ENCODE measurements around the gene HTT.
A peak's percentile ranks its signal among the peaks of the same experiment; 100 is the strongest.

HTT gene

DNA sequence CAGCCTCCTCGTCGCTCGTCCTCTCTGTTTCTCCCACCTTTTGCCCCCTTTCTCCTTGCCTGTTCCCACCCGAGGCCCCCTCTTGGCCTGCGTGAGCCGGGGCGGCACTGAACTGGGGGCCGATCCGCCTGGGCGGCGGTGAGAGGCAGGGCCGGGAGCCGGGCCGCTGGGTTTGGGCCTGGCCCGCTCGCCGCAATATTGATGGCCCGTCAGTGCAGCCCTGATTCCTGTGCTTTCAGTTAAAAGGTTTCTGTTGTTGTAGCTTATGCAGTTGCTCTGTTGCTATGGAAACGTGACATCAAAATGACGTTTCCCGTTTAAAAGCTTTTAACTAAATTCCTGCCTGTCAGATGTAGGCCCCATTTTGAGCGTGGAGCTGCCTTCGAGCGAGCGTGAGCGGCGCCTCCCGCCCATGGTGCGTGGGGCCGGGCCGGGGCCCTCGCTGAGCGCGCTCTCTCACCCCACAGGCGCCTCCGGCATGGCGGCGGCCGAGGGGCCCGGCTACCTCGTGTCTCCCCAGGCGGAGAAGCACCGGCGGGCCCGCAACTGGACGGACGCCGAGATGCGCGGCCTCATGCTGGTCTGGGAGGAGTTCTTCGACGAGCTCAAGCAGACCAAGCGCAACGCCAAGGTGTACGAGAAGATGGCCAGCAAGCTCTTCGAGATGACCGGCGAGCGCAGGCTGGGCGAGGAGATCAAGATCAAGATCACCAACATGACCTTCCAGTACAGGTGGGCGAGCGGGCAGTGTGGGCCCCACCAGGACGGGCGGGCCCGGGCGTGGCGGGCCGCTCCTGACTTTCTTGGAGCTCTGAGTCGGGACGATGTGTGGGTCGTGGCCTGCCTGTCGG, 174.6 kb downstream of the HTT start, which contains the start of gene MSANTD1:
Gene MSANTD1, plus strand, starts transcription at position 349 of the 851 bp plus-strand sequence. Its CDS starts 64 bp downstream, at position 413.
- TF ChIP-seq, protein P1, sequence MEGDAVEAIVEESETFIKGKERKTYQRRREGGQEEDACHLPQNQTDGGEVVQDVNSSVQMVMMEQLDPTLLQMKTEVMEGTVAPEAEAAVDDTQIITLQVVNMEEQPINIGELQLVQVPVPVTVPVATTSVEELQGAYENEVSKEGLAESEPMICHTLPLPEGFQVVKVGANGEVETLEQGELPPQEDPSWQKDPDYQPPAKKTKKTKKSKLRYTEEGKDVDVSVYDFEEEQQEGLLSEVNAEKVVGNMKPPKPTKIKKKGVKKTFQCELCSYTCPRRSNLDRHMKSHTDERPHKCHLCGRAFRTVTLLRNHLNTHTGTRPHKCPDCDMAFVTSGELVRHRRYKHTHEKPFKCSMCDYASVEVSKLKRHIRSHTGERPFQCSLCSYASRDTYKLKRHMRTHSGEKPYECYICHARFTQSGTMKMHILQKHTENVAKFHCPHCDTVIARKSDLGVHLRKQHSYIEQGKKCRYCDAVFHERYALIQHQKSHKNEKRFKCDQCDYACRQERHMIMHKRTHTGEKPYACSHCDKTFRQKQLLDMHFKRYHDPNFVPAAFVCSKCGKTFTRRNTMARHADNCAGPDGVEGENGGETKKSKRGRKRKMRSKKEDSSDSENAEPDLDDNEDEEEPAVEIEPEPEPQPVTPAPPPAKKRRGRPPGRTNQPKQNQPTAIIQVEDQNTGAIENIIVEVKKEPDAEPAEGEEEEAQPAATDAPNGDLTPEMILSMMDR (conservative IDR thresholded peaks at IDR 0.05; ENCODE audit: control insufficient read depth, insufficient read depth, low read depth, low read length) = no peak
- H3K4me3 ChIP-seq (ENCODE audit: control insufficient read depth, low read depth, low read length) = no peak within 1 kb of the TSS
- DNase-seq (ENCODE audit: low read depth) = peak; percentile 51

DNA sequence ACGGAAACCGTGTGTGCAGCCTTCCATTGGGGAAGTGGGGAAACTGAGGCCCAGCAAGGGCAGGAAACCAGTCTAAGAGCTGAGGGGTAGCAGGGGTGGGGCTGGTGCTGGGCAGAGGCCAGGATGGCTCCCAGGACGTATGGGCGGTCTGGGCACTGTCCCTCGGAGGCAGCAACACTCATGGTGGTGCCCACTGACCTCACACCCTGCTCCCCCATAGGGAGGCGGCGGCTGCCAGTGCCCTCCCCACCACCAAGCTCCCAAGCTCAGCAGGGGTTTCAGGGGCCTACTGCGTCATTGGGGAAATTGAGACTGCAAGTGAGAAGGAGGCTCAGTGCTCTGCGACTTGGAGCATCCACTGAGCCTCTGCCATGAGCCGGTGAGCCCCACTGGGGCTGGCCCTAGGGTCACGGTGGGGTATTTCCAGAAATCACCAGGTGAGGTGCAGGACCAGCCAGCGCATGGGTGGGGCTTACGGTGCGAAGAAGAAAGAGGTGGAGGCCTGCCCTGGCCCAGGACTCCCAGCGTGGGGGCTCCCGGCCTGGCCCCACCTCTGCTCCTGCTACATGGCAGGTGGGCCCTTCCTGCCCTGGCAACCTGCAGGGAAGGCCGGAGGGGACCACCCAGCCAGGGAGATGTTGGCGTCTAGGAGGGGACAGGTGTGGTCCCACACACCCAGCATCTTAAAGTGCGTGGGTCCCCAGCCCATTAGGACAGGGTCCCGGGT, 175.4 kb downstream of the HTT start:
- TF ChIP-seq, protein P1 (conservative IDR thresholded peaks at IDR 0.05; ENCODE audit: control insufficient read depth, insufficient read depth, low read depth, low read length) = no peak
- H3K4me3 ChIP-seq (ENCODE audit: control insufficient read depth, low read depth, low read length) = no peak overlapping the region
- DNase-seq (ENCODE audit: low read depth) = no peak

DNA sequence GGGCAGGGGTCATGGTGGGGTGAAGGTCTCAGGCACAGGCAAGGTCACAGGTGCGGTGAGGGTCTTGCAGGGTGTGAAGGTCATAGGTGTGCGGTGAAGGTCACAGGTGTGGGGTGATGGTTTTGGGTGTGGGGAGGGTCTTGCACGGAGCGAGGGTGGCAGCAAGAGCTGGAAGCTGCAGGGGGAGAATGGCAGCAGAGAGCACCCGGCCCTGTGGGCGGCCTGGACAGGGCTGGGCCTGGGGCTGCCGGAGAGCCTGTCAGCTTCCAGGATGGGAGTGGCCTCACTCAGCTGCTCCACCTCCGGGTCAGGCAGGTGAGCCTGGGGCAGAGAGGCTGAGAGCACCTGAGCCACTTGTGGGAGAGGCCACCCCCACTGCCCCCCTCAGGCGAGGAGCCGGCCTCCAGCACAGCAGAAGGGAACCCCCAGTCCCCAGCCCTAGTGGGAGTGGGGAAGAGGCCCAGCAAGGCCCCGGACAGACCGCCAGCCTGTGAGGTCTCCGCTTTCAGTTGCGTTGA, 176.0 kb downstream of the HTT start:
- TF ChIP-seq, protein P1 (conservative IDR thresholded peaks at IDR 0.05; ENCODE audit: control insufficient read depth, insufficient read depth, low read depth, low read length) = no peak
- no peak overlapping the region for H3K4me3 ChIP-seq (ENCODE audit: control insufficient read depth, low read depth, low read length)
- no peak for DNase-seq (ENCODE audit: low read depth)

DNA sequence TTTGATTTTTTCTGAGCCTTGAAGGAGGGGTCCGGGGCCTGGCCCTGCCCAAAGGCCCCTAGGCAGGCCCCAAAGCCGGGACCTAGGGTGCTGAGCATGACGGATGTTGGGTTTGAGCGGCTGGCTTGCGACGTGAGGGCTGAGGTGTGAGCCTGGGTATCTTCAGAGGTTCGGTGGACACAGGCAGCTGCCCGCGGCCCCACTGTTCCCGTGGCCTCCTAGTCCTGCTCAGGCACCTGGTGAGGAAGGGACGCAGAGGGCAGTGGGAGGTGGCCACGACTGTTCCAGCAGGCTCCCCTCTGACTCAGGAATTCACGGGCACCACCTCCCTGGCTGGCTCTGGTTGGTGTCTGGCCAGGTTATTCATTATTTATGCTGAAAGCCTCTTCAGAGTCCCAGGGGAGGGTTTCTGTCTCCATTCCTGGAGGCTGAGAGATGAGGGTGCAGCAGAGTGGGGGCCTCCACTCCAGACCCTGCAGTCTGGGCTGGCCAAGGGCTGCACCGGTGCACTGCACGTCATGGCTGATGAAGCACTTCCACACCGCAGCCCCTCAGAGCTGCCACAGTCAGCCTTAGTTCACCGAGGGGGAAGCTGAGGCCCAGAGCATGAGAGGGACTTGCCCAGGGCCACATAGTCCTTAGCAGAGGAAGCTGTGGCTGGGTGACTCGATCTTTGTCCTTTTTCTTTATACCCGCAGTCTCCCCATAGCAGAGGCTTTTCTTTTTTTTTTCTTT, 176.6 kb downstream of the HTT start:
- TF ChIP-seq, protein P1 (conservative IDR thresholded peaks at IDR 0.05; ENCODE audit: control insufficient read depth, insufficient read depth, low read depth, low read length) = no peak
- DNase-seq (ENCODE audit: low read depth) = no peak
- no peak overlapping the region for H3K4me3 ChIP-seq (ENCODE audit: control insufficient read depth, low read depth, low read length)

DNA sequence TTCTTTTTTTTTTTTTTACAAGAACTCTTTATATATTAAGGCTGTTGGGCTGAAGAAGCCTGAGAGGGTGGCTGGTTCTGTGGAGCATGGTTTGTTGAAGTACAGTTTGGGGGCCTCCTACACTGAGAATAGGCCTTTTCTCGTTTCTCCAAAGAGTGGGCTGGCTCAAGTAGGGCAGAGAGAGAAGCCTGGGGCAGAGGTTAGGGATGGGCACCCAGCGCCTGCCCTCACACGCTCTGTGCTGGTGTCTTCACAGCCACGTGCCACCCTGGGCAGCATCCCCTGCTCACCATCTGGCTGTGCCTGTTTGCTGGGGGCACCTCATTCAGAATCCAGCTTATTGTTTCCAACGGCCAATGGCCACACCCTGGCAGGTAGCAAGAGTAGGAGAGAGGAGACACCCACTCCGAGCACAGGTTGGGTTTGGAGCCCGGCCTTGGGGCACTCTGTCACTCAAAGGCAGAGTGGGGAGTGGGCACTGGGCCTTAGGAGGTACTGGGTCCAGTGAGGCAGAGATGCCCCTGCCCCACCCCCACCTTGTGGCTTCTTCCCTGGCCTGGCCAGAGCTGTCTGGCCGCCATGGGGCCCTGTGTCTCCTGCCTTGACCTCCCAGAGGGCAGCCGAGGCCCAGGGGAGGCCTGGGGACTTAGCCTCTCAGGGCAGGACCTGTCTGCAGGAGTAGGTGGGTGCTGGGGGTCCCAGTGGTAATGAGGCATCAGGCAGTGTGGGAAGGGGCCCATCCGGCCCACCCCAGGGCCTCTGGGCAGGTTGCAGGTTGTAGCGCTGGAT, 177.4 kb downstream of the HTT start:
- TF ChIP-seq, protein P1 (conservative IDR thresholded peaks at IDR 0.05; ENCODE audit: control insufficient read depth, insufficient read depth, low read depth, low read length) = no peak
- no peak for DNase-seq (ENCODE audit: low read depth)
- no peak overlapping the region for H3K4me3 ChIP-seq (ENCODE audit: control insufficient read depth, low read depth, low read length)

DNA sequence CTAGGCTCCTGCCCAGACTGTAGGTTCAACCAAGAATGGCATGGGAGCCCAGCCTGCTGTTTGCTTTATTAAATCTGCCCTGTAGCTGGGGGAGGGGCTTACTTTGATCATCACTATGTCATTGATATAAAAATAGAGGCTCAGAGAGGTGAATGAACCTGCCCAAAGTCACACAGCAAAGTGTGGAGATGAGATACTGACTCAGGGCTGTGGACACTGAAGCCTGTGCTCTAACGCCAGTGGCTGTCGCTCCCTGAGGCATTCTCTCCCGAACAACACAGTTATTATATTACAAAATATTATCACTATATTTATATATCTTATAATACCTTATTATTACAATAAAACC, 178.0 kb downstream of the HTT start:
- H3K4me3 ChIP-seq (ENCODE audit: control insufficient read depth, low read depth, low read length) = no peak overlapping the region
- DNase-seq (ENCODE audit: low read depth) = no peak
- TF ChIP-seq, protein P1 (conservative IDR thresholded peaks at IDR 0.05; ENCODE audit: control insufficient read depth, insufficient read depth, low read depth, low read length) = no peak

Data from fibroblast of mammary gland (primary cell).